Dedifferentiated amniotic fluid mesenchymal stem cell (primary cell): ENCODE data around the gene C16orf78.

ENCODE experiments used
- DNase-seq: peaks from one replicate; pipeline ENCODE4 v3.0.0-alpha.2; 2016; ENCODE audit errors: extremely low spot score

C16orf78 gene, protein sequence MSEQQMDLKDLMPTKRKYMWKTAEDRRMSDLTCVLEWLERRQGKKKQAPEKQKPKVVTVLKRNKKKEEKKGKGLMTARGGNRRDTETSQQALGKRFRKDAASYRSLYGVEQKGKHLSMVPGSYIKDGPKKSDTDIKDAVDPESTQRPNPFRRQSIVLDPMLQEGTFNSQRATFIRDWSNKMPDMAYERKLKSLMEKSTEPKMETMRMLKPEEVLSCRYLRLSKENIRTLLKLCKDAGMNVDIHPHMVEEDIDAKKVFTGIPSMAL

DNA sequence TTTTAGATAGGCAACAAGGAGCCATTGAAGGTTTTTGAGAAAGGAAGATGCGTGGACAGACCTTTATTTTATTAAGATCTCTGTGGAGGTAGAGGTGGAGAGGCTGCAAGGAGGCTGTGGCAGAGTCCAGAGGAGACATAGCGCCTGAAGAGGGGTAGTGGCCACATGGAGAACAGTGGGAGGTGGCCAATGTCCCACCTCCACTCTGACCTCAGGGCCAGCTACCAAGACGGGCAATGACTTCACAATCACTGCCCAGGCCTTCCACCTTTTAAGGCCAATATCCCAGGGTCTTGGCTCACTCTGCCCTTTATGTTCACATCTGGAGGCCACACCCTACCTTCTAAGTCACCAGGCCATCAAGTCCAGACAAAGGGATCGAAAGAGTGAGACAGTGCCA, at the start of gene C16orf78:
Gene C16orf78, plus strand, starts transcription at position 301 of the 400 bp plus-strand sequence. CDS start 136 bp downstream, outside the sequence.
- DNase-seq: no peak

DNA sequence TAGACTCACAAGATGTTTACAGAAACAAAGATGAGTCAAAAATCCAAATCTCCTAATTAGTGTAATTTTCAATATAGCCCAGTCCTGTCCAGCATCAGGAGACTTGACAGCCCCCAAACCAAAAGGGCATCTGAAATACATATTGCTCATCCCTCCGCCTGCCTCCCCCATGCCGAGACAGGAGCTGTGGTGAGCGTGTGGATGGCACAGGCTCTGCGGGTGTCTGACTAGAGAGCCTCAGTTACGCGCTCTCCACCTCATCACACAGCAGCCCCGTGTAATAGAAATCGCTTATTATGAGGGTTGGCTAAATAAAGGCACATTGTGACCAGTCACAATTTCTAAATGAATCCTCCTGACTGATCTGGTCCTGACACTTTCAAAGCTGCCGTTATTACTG, 48.9 kb upstream of the C16orf78 start:
- no peak for DNase-seq

DNA sequence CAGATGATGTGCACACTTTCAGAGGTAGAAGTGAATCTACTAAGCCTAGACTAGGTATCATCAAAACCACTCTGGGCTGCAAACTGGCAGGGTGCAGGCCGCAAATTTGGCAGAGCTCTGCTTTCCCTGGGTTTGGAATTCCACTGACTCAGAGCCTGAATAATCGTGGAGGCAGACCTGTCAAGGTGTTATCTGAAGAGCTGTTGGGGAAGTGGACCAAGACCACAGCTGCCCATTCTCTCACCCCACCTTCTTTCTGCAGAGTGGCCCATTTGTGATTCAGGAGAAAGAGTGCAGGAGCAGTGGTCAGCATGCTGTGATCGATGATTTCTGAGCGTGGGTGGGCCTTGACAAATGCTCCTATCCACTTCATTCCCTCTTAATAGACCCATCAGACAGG, 46.1 kb upstream of the C16orf78 start:
- no peak for DNase-seq

DNA sequence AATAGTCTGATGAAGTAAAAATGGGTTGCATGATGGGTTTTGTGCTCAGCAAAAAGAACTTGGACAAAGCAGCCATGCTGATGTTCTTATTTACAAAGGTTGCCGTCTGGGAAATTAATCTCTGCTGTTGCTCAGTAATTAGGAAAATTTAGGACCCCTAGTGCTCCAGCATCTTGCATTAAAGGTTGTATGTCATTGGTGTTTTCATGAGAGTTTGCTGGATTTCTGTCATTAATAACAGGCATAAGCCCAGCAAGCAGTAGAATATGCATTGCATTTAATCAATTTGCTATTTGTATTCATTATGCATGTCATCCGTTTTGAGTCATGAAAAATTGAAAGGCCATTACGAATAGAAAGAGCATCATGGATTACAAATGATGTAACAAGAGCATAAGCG, 45.3 kb upstream of the C16orf78 start:
- DNase-seq: no peak

DNA sequence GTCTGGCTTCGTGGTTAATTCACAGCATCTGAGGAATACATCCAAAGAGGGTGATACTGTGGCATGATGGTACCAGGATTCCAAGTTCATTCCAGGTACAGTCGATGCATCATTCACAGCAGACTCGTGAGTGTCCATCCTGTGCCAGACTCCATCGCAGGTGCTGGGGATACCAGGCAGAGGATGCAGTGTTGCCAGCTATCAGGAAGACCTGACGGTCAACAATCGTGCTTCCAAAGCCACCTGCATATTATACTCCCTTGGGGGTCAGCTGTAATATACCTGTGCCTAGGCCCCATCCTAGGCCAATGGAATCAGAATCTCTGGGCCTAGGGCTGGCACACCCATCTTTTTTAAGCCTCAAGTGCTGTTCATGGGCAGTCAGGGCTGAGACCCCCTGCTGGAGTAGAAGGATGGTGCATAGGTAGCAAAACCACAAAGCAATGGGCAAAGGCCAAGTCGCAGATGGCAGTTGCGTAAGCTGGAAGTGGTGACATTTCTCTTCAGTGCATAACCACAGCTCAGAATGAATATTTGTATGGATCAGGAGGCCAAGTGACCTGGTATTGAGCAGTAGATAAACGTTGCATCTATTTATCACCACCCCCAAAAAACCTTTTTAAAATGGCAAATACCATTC, 42.9 kb upstream of the C16orf78 start:
- DNase-seq: no peak

DNA sequence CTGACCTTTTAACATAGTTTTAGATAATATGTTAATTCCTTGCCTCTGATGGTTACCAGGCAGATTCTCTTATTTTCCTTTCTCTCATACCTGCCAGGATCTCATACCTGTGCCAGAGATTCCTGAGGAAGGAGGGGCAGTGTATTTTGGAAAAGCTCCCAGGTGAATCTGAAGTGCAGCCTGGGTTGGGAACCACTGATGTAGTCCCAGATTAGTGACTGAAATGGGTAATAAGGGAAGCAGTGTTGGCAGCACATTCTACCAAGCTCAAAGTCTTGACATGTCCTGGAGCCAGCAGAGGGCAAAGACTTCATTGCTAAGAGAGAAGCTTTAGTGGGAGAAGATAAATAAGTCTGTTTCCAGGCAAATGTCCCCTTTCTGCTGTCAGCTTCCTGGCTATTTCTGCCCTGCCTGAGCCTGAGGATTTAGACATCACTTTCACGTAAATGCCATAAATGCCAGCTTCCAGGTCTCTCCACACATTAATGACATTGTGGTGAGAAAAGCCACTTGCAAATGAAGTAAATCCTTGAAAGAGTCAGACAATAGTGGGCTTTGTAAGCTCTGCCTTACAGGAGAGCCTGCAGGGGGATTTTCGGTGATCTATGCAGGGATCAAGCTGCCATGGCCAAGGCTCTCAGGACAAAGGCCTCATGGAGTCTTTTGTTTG, 40.9 kb upstream of the C16orf78 start:
- no peak for DNase-seq

DNA sequence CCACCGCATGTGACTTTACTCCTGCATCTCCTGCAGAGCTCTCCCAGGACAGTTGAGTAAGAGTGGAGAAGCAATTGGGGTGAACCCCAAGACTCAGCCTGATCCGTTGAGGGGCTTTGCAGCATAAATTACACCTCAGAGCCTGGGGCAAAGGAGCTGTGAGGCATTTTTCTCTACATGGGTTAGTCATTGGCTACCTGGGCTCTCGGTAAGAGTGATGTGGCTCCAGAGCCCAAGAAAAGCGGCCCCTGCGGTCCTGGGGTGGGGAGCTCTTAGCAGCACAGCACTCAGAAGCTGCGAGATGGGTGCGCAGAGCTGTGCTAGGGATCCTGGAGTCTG, 40.4 kb upstream of the C16orf78 start:
- no peak for DNase-seq

DNA sequence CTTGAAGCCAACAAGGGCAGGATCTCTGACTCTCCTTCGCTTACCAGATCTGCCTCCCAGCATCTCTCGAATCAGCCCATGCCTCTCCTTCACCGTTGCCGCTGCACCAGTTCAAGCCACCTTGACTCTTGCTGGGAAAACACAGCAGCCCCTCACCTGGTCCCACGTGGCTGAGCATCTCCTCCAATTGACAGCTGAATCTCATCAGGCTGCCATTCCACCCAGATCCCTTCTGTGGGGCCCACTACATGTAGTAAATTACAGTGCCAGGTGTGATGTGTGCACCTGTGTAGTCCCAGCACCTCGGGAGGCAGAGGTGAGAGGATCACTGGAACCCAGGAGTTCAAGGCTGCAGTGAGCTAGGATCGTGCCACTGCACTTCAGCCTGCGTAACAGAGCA, 37.8 kb upstream of the C16orf78 start:
- no peak for DNase-seq

DNA sequence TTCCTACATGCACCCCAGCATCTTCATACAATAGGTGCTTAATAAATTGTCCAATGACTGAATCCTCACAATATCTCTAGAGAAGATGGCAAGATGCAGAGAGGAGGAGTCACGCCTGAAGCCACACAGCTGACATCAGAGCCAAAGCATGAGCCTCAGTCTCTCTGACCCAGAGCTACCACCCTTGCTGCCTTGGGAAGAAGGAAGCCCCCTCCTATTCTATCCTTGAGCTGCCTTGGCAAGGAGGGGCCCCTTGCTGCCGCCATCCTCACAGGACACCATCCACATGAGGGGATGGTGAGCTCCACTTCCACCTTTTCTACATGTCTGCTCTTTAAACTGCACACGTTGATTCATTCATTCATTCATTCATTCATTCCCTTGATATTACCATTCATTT, 37.0 kb upstream of the C16orf78 start:
- no peak for DNase-seq

DNA sequence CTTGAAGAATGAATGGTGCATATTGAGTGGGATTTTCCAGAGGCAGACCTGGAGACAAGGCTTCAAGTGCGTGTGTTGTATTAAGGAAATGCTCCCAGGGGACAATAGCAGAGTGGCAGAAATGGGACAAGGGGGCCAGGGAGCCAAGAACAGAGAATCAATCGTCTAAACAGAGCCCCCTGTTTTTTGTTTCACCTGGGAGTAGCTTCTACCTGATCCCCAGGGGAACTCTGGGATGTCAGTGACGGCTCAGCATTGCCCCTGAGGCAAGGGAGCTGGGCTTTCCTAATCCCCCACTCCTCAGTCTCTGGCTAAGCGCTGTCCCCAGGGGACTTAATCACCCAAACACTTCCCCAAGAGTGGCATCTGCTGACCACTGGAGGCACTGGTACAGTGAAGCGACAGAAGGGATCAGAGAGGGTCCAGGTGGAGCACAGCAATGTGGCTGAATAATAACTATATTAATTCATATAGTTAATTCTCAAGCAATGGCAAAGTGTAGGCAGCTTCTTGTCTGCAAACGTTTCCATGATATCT, 35.7 kb upstream of the C16orf78 start:
- DNase-seq: no peak

DNA sequence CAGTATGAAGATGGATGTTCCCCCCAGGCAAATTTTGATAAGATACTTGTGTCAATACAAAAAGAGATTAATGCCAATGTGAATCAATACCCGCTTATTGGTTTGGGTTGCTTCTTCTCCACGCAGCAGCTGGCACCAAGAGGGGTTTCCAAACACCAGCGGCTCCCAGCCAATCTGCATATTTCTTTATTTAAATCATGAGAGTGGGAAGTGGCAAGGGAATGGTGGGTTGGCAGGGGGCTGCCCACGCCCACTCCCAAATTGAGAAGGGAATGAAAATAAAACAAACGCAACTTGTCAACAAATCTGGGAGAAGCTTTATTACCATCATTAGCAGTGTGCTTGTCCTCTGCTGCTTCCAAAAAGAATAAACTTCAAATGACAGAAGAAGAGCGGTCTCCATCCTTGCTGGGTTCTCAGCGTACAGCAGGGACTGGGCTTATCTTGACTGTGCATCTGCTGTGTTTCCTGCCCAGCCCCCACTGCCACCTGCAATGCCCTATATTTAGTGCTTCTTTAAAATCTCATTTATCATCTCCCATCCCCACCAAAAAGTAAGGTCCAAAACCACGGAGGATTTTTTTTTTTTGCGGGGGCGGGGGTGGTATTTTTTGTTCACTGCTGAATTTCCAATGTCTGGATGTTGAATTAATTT, 34.9 kb upstream of the C16orf78 start:
- no peak for DNase-seq

DNA sequence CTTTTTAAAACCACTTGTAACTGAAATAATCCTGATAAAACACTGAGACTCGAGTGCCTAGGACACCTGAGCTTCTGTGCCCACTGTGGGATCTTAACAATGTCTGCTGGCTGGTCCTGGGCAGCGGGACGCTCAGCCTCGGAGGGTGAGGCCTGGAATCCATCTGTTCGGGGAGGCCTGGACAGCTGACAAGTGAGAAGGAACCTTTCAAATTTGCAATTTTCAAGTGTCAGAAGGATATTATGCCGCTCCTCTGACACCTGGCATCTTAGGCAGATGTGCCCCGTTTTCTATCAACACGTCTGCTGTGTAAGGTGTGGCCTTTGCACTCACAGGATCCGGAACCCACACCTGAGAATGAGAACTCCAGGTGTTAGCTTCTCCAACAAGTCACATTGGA, 33.1 kb upstream of the C16orf78 start:
- DNase-seq: no peak

DNA sequence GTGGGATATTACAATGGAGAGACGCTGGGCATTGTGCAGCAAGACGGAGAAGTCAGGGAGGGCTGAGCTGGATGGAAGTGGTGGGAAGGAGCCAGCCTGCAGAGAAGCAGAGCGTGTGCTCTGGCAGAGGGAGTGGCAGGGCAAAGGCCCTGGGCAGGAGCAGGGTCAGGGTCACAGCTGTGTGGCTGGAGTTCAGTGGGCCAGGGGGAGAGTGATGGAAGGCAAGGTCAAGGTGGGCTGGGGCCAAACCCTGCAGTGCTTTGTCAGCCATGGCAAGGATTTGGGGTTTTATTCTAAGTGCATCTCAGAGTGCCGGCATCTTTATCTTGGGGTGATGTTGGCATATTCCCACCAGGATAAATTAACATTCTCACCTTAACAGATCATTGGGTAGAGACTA, 31.9 kb upstream of the C16orf78 start:
- no peak for DNase-seq

DNA sequence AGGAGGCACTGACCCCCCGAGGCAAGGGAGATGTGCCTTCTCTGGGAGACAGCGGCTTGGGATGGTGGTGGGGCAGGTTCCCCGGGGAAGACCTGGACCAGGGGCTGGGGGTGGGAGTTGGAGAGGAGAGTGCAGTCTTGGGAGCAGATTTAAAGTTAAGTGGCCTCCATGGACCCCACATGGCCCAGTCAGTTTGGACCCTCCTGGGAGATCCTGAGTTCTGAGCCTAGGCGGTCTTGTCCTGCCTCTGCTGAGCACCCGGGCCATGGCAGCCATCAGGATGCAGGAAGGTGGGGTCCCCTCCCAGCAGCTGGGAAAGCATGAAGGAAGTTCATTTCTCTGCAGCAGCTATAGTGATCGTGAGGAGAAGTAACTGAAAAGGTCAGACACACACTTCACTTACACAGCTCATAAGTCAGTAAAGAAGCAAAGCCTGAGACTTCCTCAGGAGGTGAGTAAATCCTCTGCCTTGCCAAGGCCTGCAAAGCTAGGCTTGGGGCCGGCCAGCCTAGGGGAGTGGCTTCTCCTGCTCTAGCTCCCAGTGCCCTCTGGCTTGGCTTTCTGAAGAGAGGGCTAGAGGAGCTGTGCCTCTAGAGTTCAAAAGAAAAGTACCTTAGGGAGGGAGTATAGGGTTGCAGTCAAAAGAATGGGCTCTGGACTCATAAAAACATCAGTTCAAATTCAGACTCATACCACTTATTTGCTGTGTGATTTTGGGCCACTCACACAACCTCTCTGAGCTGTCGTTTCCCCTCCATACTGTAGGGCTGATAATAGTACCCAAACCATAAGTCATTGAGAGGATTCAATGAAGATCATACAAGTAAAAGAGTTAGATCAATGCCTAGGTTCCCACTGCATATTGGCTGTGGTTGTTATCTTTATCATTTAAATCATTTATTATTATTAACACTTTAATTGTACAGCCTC, 31.0 kb upstream of the C16orf78 start:
- DNase-seq: no peak

DNA sequence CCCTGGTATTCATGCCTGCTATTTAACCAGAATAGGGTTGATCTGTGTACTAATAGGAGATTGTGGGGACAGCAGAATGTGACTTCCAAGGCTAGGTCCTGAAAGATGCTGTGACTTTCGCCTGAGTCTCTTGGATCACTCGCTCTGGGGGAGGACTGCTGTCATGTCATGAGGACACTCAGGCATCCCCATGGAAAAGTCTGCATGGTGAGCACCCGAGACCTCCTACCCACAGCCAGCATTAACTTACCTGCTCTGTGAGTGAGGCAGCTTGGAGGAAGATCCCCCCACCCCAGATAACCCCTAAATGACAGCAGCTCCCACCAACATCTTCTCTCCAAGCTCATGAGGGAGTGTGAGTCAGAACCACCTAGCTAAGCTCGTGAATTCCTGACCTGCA, 30.3 kb upstream of the C16orf78 start:
- no peak for DNase-seq

DNA sequence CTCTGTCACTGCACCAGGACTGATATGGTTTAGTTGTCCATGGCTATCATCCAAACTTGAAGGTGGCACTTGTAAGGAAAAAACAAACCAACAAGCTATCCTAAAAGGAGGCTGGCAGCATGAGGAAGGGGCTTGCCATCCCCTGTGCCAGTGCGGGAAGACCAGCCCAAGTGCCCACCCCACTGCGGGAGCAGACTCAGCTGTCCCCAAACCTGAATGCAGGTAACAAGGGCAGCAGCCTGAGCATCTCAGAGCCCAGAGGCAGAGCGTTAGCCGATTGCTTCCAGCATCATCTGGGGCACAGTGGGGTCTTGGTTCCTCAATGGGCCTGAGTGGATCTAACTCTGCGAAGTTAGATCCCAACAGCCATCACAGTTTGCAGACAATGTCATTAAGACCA, 29.2 kb upstream of the C16orf78 start:
- DNase-seq: no peak

DNA sequence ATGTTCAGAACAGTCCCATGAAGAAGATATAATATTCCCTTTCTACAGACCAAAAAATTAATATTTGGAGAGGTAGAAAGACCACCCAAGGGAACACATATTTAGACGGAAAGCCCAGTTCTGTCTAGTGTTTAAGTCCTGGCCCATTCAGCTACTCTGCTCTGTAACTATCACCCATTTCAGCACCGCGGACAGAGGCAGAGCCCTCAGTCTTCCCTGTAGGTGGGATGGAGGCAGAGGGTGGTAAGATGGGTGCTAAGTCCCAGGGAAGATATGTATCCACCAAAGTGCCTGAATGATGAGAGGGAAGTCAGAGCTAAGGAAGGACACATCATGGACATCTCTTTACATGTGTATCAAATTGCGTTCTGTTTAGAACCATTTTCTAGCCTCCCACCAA, 27.8 kb upstream of the C16orf78 start:
- no peak for DNase-seq

DNA sequence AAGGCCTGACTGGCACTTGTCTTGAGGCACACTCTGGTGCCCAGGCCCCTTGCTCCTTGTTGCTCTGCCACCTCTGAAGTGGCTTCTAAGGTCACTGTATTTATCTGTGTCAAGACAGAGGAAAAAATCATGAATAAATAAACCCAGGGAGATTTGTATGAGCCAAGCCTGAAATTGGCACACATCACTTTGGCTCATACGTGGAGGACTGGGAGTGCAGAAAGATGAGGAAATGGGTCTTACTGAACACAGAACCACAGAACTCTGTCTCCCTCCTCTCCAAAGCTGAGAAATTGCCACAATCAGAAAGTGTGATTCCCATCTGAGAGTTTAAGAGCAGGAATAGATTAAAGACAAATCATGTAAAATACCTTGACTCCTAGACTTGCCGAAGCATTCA, 27.1 kb upstream of the C16orf78 start:
- no peak for DNase-seq

DNA sequence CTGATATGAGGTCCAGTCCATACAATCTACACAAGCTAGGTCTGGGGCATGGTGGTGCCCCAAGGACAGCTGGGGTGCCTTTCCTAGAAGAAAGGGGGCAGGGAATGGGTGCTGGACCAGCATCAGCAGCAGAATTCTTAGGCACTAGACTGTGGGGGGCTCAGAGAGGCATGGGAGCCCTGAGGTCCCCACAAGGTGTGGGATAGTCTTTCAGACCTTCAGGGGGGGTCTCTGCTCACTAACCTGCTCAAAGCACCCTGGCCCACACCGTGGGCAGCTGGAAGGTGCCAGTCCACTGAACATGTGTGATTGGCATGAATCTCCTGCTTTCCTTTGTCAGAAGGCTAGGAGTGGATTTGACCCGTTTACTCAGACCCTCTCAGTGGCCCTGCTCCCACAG, 26.1 kb upstream of the C16orf78 start:
- DNase-seq: no peak

DNA sequence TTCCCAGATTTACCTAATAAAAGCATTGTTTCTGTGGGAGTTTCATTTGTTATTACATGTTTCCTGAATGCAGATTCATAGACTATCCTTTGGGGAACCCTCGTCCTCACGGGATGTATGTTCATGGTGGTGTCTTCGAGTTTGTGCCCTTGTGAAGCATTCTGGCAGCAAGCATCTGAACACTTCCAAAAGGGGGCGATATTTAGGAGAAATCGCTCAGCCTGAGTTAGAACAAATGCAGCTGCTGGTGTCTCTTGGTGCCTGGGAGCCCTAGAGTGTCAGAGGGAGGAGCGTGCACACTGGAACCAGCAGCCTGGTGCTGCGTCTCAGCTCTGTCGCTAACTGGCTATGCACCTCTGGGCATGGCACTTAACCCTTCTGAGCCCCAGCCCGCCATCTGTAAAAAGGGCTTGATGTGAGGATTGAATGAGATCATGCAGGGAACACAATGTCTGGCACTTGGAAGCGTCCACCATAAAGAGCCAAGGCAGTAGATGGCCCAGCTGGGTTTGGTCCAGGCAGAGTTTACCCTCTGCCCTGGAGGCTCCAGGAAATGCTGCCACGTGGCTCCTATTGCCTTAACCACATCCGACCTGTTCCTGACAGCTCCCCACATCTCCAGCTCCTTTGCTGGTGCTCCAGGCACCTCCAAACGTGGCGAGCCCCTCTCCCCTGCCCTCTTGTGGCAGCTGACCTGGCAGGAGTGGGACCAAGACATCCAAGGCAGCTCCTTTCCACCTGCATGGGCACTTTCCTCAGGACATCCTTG, 25.0 kb upstream of the C16orf78 start:
- DNase-seq: no peak
